HepG2 (cell line): Measurements from ENCODE around the gene CEBPG. TPM values are rescaled to one million over a fixed set of nuclear protein-coding genes. Genes with fewer than 3 reads are reported as not detected.

Experiments used
- ATF2 ChIP-seq: sonication (generic); formaldehyde crosslinking; IDR thresholded peaks from 2 replicates; pipeline ENCODE4 v1.4.0; 2020; ENCODE audit warnings: missing genetic modification reagents
- BORCS8-MEF2B ChIP-seq: sonication (generic); formaldehyde crosslinking; IDR thresholded peaks from 2 replicates; pipeline ENCODE4 v1.8.0; 2022; ENCODE audit warnings: mild to moderate bottlenecking, missing genetic modification reagents
- ETS1 ChIP-seq: sonication (generic); formaldehyde crosslinking; IDR thresholded peaks from 2 replicates; pipeline ENCODE4 v1.4.0; 2020; ENCODE audit warnings: missing genetic modification reagents
- EZH2 ChIP-seq: conservative IDR thresholded peaks from 2 replicates; pipeline ENCODE4 v1.6.1; 2012; ENCODE audit warnings: mild to moderate bottlenecking, low read depth, low read length, moderate library complexity
- GMEB1 ChIP-seq: sonication (generic); formaldehyde crosslinking; IDR thresholded peaks from 2 replicates; pipeline ENCODE4 v1.5.1; 2020; ENCODE audit warnings: missing genetic modification reagents, mild to moderate bottlenecking, borderline replicate concordance
- IRF1 ChIP-seq: sonication (generic); formaldehyde crosslinking; IDR thresholded peaks from 2 replicates; pipeline ENCODE4 v1.4.0; 2020; ENCODE audit warnings: low read depth, mild to moderate bottlenecking, missing genetic modification reagents
- IRF2 ChIP-seq: IDR thresholded peaks from 2 replicates; pipeline ENCODE4 v1.6.1; 2018; ENCODE audit warnings: missing genetic modification reagents, missing compliant biosample characterization
- MAF1 ChIP-seq: sonication (generic); formaldehyde crosslinking; IDR thresholded peaks from 2 replicates; pipeline ENCODE4 v1.5.0; 2020; ENCODE audit warnings: missing genetic modification reagents, borderline replicate concordance
- PAF1 ChIP-seq: IDR thresholded peaks from 2 replicates; pipeline ENCODE4 v1.6.1; 2016; ENCODE audit warnings: missing genetic modification reagents, missing compliant biosample characterization
- PATZ1 ChIP-seq: sonication (generic); formaldehyde crosslinking; IDR thresholded peaks from 2 replicates; pipeline ENCODE4 v1.4.0; 2020; ENCODE audit warnings: missing genetic modification reagents
- SMC3 ChIP-seq: IDR thresholded peaks from 2 replicates; pipeline ENCODE4 v1.6.1; 2011; ENCODE audit warnings: low read length, improper control_type of control experiment
- ZMYM3 ChIP-seq: sonication (generic); formaldehyde crosslinking; IDR thresholded peaks from 2 replicates; pipeline ENCODE4 v1.5.1; 2020; ENCODE audit warnings: mild to moderate bottlenecking, missing genetic modification reagents
- ZNF296 ChIP-seq: sonication (generic); formaldehyde crosslinking; conservative IDR thresholded peaks from 2 replicates; pipeline ENCODE4 v1.5.0; 2020; ENCODE audit warnings: mild to moderate bottlenecking, missing genetic modification reagents
- ZNF3 ChIP-seq: IDR thresholded peaks from 2 replicates; pipeline ENCODE4 v1.7.0; 2017; ENCODE audit warnings: inconsistent platforms
- ZNF713 ChIP-seq: sonication (generic); formaldehyde crosslinking; IDR thresholded peaks from 2 replicates; pipeline ENCODE4 v1.4.0; 2020; ENCODE audit warnings: mild to moderate bottlenecking, missing genetic modification reagents
- ZNF724P ChIP-seq: sonication (generic); formaldehyde crosslinking; IDR thresholded peaks from 2 replicates; pipeline ENCODE4 v1.8.0; 2022; ENCODE audit warnings: missing genetic modification reagents, borderline replicate concordance
- polyA plus RNA-seq, 8 experiments: library from polyadenylated mRNA; depleted of rRNA in 3 of 8; stranded (reverse) in 7 of 8; unstranded in 1 of 8; fragments of >200 nt; fragmentation: Illumina TruSeq in 4 of 8; extraction: Trizol in 4 of 8; gene quantifications; 2 replicates each; pipeline versions ENCODE4 v1.2.1 to v1.2.3, GENCODE V29; 2011 to 2016; ENCODE audit warnings: low read depth in 4 of 8, missing spikeins in 1 of 8, mixed read lengths in 1 of 8; ENCODE audit not compliant: insufficient read depth in 1 of 8
- total RNA-seq, 5 experiments: library from RNA; depleted of rRNA; stranded (reverse); fragments of >200 nt; fragmentation: Illumina TruSeq; extraction: Trizol; gene quantifications; 2 replicates each; pipeline ENCODE4 v1.2.3, GENCODE V29; 2016; ENCODE audit warnings: low read depth in 1 of 5
- TF ChIP-seq, protein P1 (sequence below): sonication (generic); formaldehyde crosslinking; IDR thresholded peaks from 2 replicates; pipeline ENCODE4 v1.9.0; 2022; ENCODE audit warnings: low read depth, missing genetic modification reagents
- TF ChIP-seq, protein P2 (sequence below): sonication (generic); formaldehyde crosslinking; IDR thresholded peaks from 2 replicates; pipeline ENCODE4 v1.4.0; 2020; ENCODE audit warnings: missing genetic modification reagents

The CEBPG gene
- total and polyA plus RNA-seq, 2 of the 13 experiments (the other 11 are each of a cell fraction or from before 2014, with no cell fraction given) = 25.7 to 34.3 TPM

DNA sequence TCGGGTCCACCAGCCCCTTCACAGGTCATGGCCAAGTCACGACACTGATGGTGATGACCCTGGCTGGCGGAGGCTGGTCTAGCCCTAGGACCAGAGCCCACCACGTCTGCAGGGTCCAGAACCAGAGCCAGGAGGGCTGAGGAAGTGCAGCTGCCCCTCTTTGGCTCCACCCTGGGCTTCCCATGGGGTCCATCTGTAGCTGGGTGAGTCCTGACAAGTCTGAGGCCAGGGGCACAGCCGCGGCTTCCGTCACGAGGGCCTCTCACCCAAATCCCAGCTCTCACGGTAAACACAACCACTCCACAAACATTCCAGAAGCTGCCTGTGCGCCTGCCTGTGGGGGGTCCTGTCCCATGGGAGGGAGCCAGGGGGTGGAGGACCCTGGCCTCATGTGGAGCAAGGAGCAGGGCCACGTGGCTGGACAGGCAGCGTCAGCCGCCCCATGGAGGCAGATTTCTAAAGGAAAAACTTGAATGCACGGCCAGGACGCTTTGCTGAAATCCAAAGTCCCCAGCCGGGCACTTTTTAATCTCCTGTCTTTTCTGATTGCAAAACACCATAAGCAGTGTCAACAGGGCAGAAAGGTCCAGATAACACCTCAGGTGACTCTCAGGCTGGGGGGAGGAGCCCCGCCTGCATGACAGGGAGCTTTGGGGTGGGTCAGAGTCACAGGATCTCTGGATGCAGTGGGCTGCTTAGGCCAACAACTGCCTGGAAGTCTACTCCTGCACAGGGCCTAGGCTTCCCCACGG, 29.9 kb downstream of the CEBPG start (continued):
- TF ChIP-seq ZNF724P (peak; percentile 98), EZH2 (no peak), ZNF3 (CRISPR knock-in tag) (peak; percentile 75), SMC3 (no peak), ZNF713 (CRISPR knock-in tag) (0 out of 2 replicates have a peak, but pooled peaks have one; percentile 90), IRF1 (CRISPR knock-in tag) (no peak), ZMYM3 (no peak), PATZ1 (CRISPR knock-in tag) (peak; percentile 99), GMEB1 (CRISPR knock-in tag) (peak; percentile 77), MAF1 (no peak; the same call in 1 of the 2 replicates), IRF2 (CRISPR knock-in tag) (peak; percentile 80), ZNF296 (CRISPR knock-in tag) (peak; percentile 91), ATF2 (CRISPR knock-in tag) (peak; percentile 81), PAF1 (CRISPR knock-in tag) (no peak), BORCS8-MEF2B (CRISPR knock-in tag) (peak; percentile 98), ETS1 (CRISPR knock-in tag) (peak; percentile 97)
- TF ChIP-seq, protein P1, sequence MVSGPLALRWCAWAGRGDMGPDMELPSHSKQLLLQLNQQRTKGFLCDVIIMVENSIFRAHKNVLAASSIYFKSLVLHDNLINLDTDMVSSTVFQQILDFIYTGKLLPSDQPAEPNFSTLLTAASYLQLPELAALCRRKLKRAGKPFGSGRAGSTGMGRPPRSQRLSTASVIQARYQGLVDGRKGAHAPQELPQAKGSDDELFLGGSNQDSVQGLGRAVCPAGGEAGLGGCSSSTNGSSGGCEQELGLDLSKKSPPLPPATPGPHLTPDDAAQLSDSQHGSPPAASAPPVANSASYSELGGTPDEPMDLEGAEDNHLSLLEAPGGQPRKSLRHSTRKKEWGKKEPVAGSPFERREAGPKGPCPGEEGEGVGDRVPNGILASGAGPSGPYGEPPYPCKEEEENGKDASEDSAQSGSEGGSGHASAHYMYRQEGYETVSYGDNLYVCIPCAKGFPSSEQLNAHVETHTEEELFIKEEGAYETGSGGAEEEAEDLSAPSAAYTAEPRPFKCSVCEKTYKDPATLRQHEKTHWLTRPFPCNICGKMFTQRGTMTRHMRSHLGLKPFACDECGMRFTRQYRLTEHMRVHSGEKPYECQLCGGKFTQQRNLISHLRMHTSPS = peak; percentile 94
- TF ChIP-seq, protein P2, sequence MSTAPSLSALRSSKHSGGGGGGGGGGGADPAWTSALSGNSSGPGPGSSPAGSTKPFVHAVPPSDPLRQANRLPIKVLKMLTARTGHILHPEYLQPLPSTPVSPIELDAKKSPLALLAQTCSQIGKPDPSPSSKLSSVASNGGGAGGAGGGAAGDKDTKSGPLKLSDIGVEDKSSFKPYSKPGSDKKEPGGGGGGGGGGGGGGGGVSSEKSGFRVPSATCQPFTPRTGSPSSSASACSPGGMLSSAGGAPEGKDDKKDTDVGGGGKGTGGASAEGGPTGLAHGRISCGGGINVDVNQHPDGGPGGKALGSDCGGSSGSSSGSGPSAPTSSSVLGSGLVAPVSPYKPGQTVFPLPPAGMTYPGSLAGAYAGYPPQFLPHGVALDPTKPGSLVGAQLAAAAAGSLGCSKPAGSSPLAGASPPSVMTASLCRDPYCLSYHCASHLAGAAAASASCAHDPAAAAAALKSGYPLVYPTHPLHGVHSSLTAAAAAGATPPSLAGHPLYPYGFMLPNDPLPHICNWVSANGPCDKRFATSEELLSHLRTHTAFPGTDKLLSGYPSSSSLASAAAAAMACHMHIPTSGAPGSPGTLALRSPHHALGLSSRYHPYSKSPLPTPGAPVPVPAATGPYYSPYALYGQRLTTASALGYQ (CRISPR knock-in tag) = peak; percentile 93
